Measurements from ENCODE around the gene TTC38. TPM values are rescaled to one million over a fixed set of nuclear protein-coding genes. Genes with fewer than 3 reads are reported as not detected.

The TTC38 gene
- total and polyA plus RNA-seq, 7 donors, result 9.9 to 19.5 (median 13.4) TPM

- no peak for TF ChIP-seq CTCF (IDR thresholded peaks at IDR 0.05)
- Histone ChIP-seq H3K4me3 (no peak overlapping the region), H3K27ac (no peak overlapping the region), H3K27me3 (ENCODE audit: insufficient read depth in 3 of 3, low read length in 2 of 3) (no peaks in the 10 kb centered on the region), H3K4me1 (no peaks in the 10 kb centered on the region), H3K36me3 (ENCODE audit: insufficient read depth in 1 of 2, low read depth in 1 of 2) (no peaks in the 10 kb centered on the region), H3K9me3 (no peaks in the 10 kb centered on the region)
- no peak for ATAC-seq
- intact Hi-C loops (cut with DNase I), result no loop called here
- no peak for DNase-seq
- 95 to 97% (median 96%) methylated on average over 13 of the region's 13 CpGs for WGBS, 3 donors
Observed at GRCh38 chr22:46327691-46328465, 60.1 kb downstream of the TTC38 start.

DNA sequence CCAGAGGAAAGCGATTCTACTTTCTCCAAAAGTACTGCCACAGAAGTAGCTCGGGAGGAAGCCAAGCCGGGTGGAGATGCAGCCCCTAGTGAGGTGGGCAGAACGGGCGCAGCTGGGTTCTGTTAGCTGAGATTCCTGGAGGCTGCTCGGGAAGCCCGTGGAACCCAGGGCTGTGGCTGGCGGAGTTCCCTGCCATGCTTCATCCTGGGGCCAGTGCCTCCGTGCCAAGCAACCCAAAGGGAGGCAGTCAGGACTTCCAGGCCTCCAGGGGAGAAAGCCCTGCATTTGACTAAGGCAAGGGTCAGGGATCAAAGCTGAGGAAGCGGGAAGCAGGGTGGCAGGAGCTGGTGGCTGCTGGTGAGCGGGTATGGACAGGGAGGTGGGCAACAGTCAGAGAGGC, 61.0 kb downstream of the TTC38 start:
- ATAC-seq (no peak), DNase-seq (no peak)
- Histone ChIP-seq H3K27ac (no peak overlapping the region), H3K36me3 (ENCODE audit: insufficient read depth in 1 of 2, low read depth in 1 of 2) (no peaks in the 10 kb centered on the region), H3K9me3 (no peaks in the 10 kb centered on the region), H3K4me3 (no peak overlapping the region), H3K4me1 (no peaks in the 10 kb centered on the region), H3K27me3 (ENCODE audit: insufficient read depth in 3 of 3, low read length in 2 of 3) (no peaks in the 10 kb centered on the region)
- WGBS, 3 donors, result 91 to 95% (median 94%) methylated on average over 11 of the region's 11 CpGs
- TF ChIP-seq CTCF (IDR thresholded peaks at IDR 0.05), result no peak
- intact Hi-C loops (cut with DNase I), result no loop called here

- no peak for DNase-seq
- WGBS, 3 donors, result 87 to 94% (median 91%) methylated on average over 7 to 8 of the region's 8 CpGs
- Histone ChIP-seq H3K9me3 (no peaks in the 10 kb centered on the region), H3K4me3 (no peak overlapping the region), H3K27me3 (ENCODE audit: insufficient read depth in 3 of 3, low read length in 2 of 3) (no peaks in the 10 kb centered on the region), H3K36me3 (ENCODE audit: insufficient read depth in 1 of 2, low read depth in 1 of 2) (no peaks in the 10 kb centered on the region), H3K4me1 (no peaks in the 10 kb centered on the region), H3K27ac (no peak overlapping the region)
- no peak for ATAC-seq
- intact Hi-C loops (cut with DNase I), result no loop called here
- TF ChIP-seq CTCF (IDR thresholded peaks at IDR 0.05), result no peak
Observed at GRCh38 chr22:46329616-46330015, 61.8 kb downstream of the TTC38 start.

DNA sequence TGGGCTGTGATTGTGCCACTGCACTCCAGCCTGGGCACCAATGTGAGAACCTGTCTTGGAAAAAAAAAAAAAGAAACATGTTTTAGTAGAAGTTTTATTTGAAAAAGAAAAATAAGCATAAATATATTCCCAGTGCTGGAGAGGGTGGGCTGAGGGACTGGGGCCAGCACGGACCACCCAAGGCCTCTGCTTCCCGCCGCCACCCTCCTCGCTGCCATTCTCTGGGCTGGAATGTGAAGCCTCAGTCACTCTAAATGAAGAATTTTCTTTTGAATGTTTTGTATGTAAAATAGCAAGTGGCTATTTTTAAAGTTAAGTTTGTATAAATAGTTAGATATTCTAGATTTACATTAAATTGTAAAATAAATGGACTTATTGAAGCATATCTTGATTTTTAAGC, 62.6 kb downstream of the TTC38 start:
- Histone ChIP-seq H3K4me3 (no peak overlapping the region), H3K9me3 (no peaks in the 10 kb centered on the region), H3K27ac (no peak overlapping the region), H3K4me1 (no peaks in the 10 kb centered on the region), H3K27me3 (ENCODE audit: insufficient read depth in 3 of 3, low read length in 2 of 3) (no peaks in the 10 kb centered on the region), H3K36me3 (ENCODE audit: insufficient read depth in 1 of 2, low read depth in 1 of 2) (no peaks in the 10 kb centered on the region)
- 94 to 98% (median 97%) methylated on average over 4 of the region's 4 CpGs for WGBS, 3 donors
- intact Hi-C loops (cut with DNase I), result no loop called here
- DNase-seq (no peak), ATAC-seq (no peak)
- no peak for TF ChIP-seq CTCF (IDR thresholded peaks at IDR 0.05)

DNA sequence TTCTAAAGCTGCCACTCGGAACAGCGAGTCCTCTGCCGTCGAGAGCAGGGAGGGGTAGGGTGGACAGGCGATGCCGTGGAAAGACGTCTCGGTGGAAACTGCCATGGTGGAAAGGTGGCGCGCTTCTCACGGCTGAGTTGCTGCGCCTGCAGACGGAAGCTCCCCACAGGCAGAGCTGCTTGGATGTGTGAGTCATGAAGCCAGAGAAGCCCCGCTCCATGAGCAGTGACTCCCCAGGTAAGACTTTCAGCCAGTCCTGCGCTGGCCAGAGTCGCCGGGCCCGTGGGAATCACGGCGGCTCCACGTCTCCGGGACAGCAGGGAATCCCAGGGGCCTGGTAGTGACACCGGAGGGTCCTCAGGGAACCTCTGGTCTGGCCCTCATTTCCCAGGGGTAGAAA, 63.7 kb downstream of the TTC38 start:
- Histone ChIP-seq H3K36me3 (ENCODE audit: insufficient read depth in 1 of 2, low read depth in 1 of 2) (no peaks in the 10 kb centered on the region), H3K27ac (no peak overlapping the region), H3K4me1 (peaks cover 1% of the 10 kb centered on the region), H3K9me3 (no peaks in the 10 kb centered on the region), H3K4me3 (no peak overlapping the region), H3K27me3 (ENCODE audit: insufficient read depth in 3 of 3, low read length in 2 of 3) (no peaks in the 10 kb centered on the region)
- no peak for ATAC-seq
- no peak for DNase-seq
- no peak for TF ChIP-seq CTCF (IDR thresholded peaks at IDR 0.05)
- WGBS, 3 donors, result 92 to 96% (median 95%) methylated on average over 23 of the region's 23 CpGs
- intact Hi-C loops (cut with DNase I), result no loop called here
